Body of pancreas (tissue), 4 donors: ENCODE data around the gene HAGHL.

ENCODE experiments used
- CTCF ChIP-seq, 7 experiments: fragments of 450-650 bp in 4 of 7; fragments of 200-600 bp in 3 of 7; sonication (generic) in 3 of 7; IDR thresholded peaks; one replicate each; pipeline ENCODE4 v1.5.1; 2016 to 2019; ENCODE audit warnings: antibody characterized with exemption in 7 of 7
- POLR2A ChIP-seq, 3 donors: fragments of 450-650 bp; IDR thresholded peaks; one replicate each; pipeline ENCODE4 v1.6.1; 2016; ENCODE audit warnings: antibody characterized with exemption in 3 of 3, mild to moderate bottlenecking in 2 of 3

DNA sequence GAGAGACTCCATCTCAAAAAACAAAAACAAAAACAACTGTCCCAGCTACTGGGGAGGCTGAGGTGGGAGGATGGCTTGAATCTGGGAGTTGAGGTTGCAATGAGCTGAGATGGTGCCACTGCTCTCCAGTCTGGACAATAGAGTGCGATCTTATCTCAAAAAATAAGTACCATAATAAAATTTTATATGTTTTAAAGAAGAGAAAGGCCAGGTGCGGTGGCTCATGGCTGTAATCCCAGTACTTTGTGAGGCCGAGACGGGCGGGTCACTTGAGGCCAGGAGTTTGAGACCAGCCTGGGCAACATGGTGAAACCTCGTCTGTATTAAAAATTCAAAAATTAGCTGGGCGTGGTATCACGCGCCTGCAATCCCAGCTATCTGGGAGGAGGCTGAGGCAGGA lies 49.9 kb downstream of the HAGHL start:
- TF ChIP-seq POLR2A (IDR thresholded peaks at IDR 0.05) (no peak), CTCF (IDR thresholded peaks at IDR 0.05) (no peak)
